Esophagus squamous epithelium (tissue), 5 donors: ENCODE results near the gene ZNF524. TPM values are rescaled to one million over a fixed set of nuclear protein-coding genes. Genes with fewer than 3 reads are reported as not detected.

Experiments
- DNase-seq: peaks from one replicate; lab custom pipeline; 2025; lab: John Stamatoyannopoulos, UW
- H3K27ac ChIP-seq, 4 donors: fragments of 200-600 bp; sonication (generic); one replicate each; pipeline ENCODE4 v1.5.1; 2016 to 2019; ENCODE audit warnings: mild to moderate bottlenecking in 1 of 4
- H3K27me3 ChIP-seq, 4 donors: fragments of 200-600 bp; sonication (generic); 1 replicate in 3 of 4; 2 replicates in 1 of 4; pipeline versions ENCODE4 v1.5.1 to v1.6.0; 2017 to 2021; ENCODE audit warnings: antibody characterized with exemption in 1 of 4
- H3K36me3 ChIP-seq, 3 donors: fragments of 200-600 bp; sonication (generic); one replicate each; pipeline ENCODE4 v1.5.1; 2016 to 2019
- H3K4me1 ChIP-seq, 3 donors: fragments of 200-600 bp; sonication (generic); one replicate each; pipeline ENCODE4 v1.5.1; 2017 to 2019
- H3K4me3 ChIP-seq, 4 donors: fragments of 200-600 bp; sonication (generic); 1 replicate in 3 of 4; 2 replicates in 1 of 4; pipeline ENCODE4 v1.5.1; 2016 to 2019; ENCODE audit warnings: mild to moderate bottlenecking in 2 of 4, moderate library complexity in 1 of 4
- H3K9me3 ChIP-seq, 3 donors: fragments of 200-600 bp; sonication (generic); one replicate each; pipeline ENCODE4 v1.5.1; 2016 to 2019
- CTCF ChIP-seq, 6 experiments: fragments of 450-650 bp in 4 of 6; fragments of 200-600 bp in 2 of 6; sonication (generic) in 2 of 6; IDR thresholded peaks; one replicate each; pipeline ENCODE4 v1.5.1; 2016 to 2019; ENCODE audit warnings: antibody characterized with exemption in 6 of 6, mild to moderate bottlenecking in 4 of 6, moderate library complexity in 4 of 6
- POLR2A ChIP-seq, 4 donors: fragments of 450-650 bp; IDR thresholded peaks; one replicate each; pipeline ENCODE4 v1.6.1; 2017; ENCODE audit warnings: antibody characterized with exemption in 4 of 4, mild to moderate bottlenecking in 4 of 4, moderate library complexity in 3 of 4
- WGBS, 2 donors: methylation state at CpG; one replicate each; pipeline ENCODE4 v1.1.5; 2018; 5-methylcytosine and 5-hydroxymethylcytosine counted together
- intact Hi-C: fragments of 100-400 bp; cut with DNase I; formaldehyde crosslinking; loops from one replicate; pipeline ENCODE4 v1.15.0; 2022
- total RNA-seq, 4 donors: library from RNA; depleted of rRNA; stranded (reverse); fragments of >200 nt; gene quantifications; one replicate each; pipeline ENCODE4 v1.1.0, GENCODE V29; 2016
- donor health status: DM: yes; HTN: yes; CAD: no.

ZNF524 gene
- total RNA-seq, 4 donors from 2014 or later = 17.7 to 25.9 (median 22.9) TPM

DNA sequence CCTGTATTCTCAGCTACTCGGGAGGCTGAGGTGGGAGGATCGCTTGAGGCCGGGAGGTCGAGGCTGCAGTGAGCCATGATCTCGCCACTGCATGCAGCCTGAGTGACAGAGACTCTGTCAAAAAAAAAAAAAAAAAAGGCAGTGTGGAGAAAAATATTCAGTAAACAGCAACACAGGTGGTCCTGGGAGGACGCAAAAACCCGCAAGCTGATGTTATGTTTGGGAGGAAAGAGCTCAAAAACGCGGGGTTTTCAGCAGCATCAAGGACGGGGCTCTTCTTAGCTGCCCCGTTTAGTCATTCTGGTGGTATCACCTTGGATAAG lies 24.9 kb downstream of the ZNF524 start:
- peaks cover 0 to 18% (median 6%) of the 10 kb centered on the region in 3 donors for H3K4me1 ChIP-seq
- H3K27me3 ChIP-seq = no peaks in the 10 kb centered on the region
- WGBS, 2 donors = 45 to 46% methylated on average over 11 of the region's 11 CpGs
- H3K27ac ChIP-seq = peak overlapping the region; percentile 95 to 99 (median 97)
- intact Hi-C loops = no loop called here
- no peaks in the 10 kb centered on the region for H3K9me3 ChIP-seq
- TF ChIP-seq POLR2A (IDR thresholded peaks at IDR 0.05) (no peak), CTCF (IDR thresholded peaks at IDR 0.05) (no peak)
- H3K4me3 ChIP-seq = peak overlapping the region; percentile 40 to 84 (median 68)
- H3K36me3 ChIP-seq = peaks cover 0 to 25% (median 3%) of the 10 kb centered on the region in 3 donors
- DNase-seq = no peak

DNA sequence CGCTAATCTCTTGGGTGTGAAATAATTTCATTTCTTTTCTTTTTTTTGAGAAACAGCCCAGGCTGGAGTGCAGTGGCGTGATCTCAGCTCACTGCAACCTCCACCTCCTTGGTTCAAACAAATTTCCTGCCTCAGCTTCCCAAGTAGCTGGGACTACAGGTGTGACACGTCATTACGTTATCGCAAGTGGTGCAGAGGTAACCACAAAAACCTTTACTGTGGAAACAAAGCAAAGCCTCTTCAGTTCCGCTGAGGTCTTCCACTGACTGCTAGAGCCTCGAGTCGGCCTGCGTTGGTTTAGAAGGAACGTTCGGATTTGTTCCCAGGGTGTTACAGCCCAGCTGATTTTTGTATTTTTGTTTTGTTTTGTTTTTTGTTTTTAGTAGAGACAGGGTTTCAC lies 26.3 kb downstream of the ZNF524 start:
- DNase-seq = no peak
- intact Hi-C loops = no loop called here
- WGBS, 2 donors = 65 to 90% methylated on average over 11 of the region's 11 CpGs

GRCh38 chr19:55632463-55632834 lies 32.4 kb downstream of the ZNF524 start:
- WGBS, 2 donors = 21 to 30% methylated on average over 3 of the region's 3 CpGs
- Histone ChIP-seq H3K36me3 (no peaks in the 10 kb centered on the region), H3K9me3 (no peaks in the 10 kb centered on the region), H3K27ac (peak overlapping the region; percentile 19 to 55 (median 44)), H3K4me3 (no peak overlapping the region), H3K4me1 (peaks cover 26 to 49% (median 35%) of the 10 kb centered on the region in 3 donors), H3K27me3 (no peaks in the 10 kb centered on the region)
- intact Hi-C loops = loop anchor here (5.0 kb wide), 1 partner anchor 115 kb away; no protein-coding TSS in a partner anchor
- DNase-seq = peak; percentile 79
- TF ChIP-seq CTCF (IDR thresholded peaks at IDR 0.05) (peak; percentile 85 to 94 (median 92)), POLR2A (IDR thresholded peaks at IDR 0.05) (no peak)

More for the DNA sequence above, 26.3 kb downstream of the ZNF524 start:
- TF ChIP-seq CTCF (IDR thresholded peaks at IDR 0.05) (no peak), POLR2A (IDR thresholded peaks at IDR 0.05) (no peak)
- no peaks in the 10 kb centered on the region for H3K9me3 ChIP-seq
- no peaks in the 10 kb centered on the region for H3K27me3 ChIP-seq
- H3K36me3 ChIP-seq = peaks cover 0 to 15% (median 3%) of the 10 kb centered on the region in 3 donors
- no peak overlapping the region for H3K4me3 ChIP-seq
- peaks cover 0 to 20% (median 6%) of the 10 kb centered on the region in 3 donors for H3K4me1 ChIP-seq
- H3K27ac ChIP-seq = no peak overlapping the region

- Histone ChIP-seq H3K27ac (peak overlapping the region in 3 of 4 donors; percentile 57 to 99 (median 98)), H3K4me1 (peaks cover 28 to 63% (median 41%) of the 10 kb centered on the region in 3 donors), H3K27me3 (no peaks in the 10 kb centered on the region), H3K9me3 (no peaks in the 10 kb centered on the region), H3K36me3 (peaks cover 0 to 9% (median 0%) of the 10 kb centered on the region in 3 donors), H3K4me3 (no peak overlapping the region)
- WGBS, 2 donors = 80% methylated on average over 4 to 5 of the region's 8 CpGs
- intact Hi-C loops = loop anchor here (5.0 kb wide), 1 partner anchor 117 kb away; no protein-coding TSS in a partner anchor
- TF ChIP-seq CTCF (IDR thresholded peaks at IDR 0.05) (no peak), POLR2A (IDR thresholded peaks at IDR 0.05) (no peak)
- no peak for DNase-seq
These were observed 33.8 kb downstream of the ZNF524 start for GRCh38 chr19:55633861-55634260.

DNA sequence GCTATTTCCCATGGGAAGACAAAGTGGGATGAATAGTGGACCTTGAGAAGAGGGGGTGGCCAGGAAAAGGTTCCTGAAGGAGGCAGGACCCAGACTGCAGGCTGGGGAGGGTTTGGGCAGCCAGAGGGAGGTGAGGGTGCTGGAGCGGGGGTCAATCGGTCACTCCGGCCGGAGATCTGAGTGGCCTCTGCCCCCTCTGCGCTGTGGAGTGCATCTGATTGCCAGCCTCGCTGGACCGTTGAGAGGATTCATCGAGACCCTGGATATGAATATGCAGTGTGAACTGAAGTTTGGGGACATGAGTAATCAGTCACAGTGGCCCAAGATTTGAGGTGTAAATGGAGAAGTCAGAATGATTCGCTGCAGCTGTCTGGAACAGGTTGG lies 35.2 kb downstream of the ZNF524 start:
- TF ChIP-seq POLR2A (IDR thresholded peaks at IDR 0.05) (no peak), CTCF (IDR thresholded peaks at IDR 0.05) (no peak)
- intact Hi-C loops = no loop called here

More for the DNA sequence above, 35.2 kb downstream of the ZNF524 start:
- H3K27ac ChIP-seq = peak overlapping the region; percentile 97 to 99 (median 98)
- no peak for DNase-seq
- H3K4me3 ChIP-seq = peak overlapping the region; percentile 81 to 97 (median 96)
- H3K27me3 ChIP-seq = no peaks in the 10 kb centered on the region
- H3K9me3 ChIP-seq = no peaks in the 10 kb centered on the region
- peaks cover 0 to 9% (median 0%) of the 10 kb centered on the region in 3 donors for H3K36me3 ChIP-seq
- WGBS, 2 donors = 9 to 12% methylated on average over 9 of the region's 9 CpGs
- H3K4me1 ChIP-seq = peaks cover 34 to 78% (median 54%) of the 10 kb centered on the region in 3 donors
